Mesothelial cell of epicardium (in vitro differentiated cells): Measurements from ENCODE around the gene CEP170B. TPM values are rescaled to one million over a fixed set of nuclear protein-coding genes. Genes with fewer than 3 reads are reported as not detected.

Experiments
- DNase-seq, 2 experiments: peaks; one replicate each; pipeline ENCODE4 v3.0.0; 2021; ENCODE audit warnings: low spot score in 2 of 2; ENCODE audit not compliant: unreplicated experiment in 2 of 2
- H3K27ac Mint-ChIP-seq: 2 replicates; pipeline ENCODE4 v1.8.0; 2021; ENCODE audit warnings: mixed read lengths
- H3K27me3 Mint-ChIP-seq: 2 replicates; pipeline ENCODE4 v1.8.0; 2021; ENCODE audit warnings: low read depth, mixed read lengths
- H3K36me3 Mint-ChIP-seq: 2 replicates; pipeline ENCODE4 v1.8.0; 2021; ENCODE audit warnings: mixed read lengths
- H3K4me1 Mint-ChIP-seq: 2 replicates; pipeline ENCODE4 v1.8.0; 2021; ENCODE audit warnings: mixed read lengths
- H3K4me3 Mint-ChIP-seq: 2 replicates; pipeline ENCODE4 v1.8.0; 2021; ENCODE audit warnings: mild to moderate bottlenecking, moderate library complexity, mixed read lengths
- H3K9me3 Mint-ChIP-seq: 2 replicates; pipeline ENCODE4 v1.8.0; 2021; ENCODE audit warnings: mixed read lengths
- total RNA-seq: library from RNA; stranded (reverse); gene quantifications from 3 replicates; pipeline ENCODE4 v1.2.1, GENCODE V29; 2021
- TF ChIP-seq, protein P1 (sequence below): fragments of 200-600 bp; sonication (generic); IDR thresholded peaks from one replicate; pipeline ENCODE4 v1.5.0; 2021; ENCODE audit warnings: antibody characterized with exemption; ENCODE audit not compliant: unreplicated experiment

The CEP170B gene
- total RNA-seq, 1 donor from 2014 or later: 29.2 TPM

DNA sequence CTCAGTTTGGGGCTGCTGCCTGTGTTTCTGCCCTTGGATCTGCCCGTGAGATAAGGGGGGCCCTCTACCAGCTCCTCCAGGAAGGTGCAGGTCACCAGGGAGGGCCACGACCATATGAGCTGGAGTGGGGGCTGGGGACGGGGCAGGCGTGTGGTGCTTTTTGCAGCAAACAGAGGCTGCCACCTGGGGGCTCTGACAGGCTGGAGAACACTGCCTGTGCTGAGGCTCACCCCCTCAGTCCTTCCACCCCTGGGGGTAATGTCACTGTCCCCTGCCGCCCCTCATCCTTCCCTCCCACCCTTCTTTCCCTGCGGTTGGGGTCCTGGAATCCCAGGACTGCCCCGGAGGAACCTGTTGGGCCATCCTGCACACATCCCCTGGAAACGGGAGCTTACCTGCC, 62.8 kb downstream of the CEP170B start:
- H3K4me3 Mint-ChIP-seq: no peak overlapping the region
- H3K27ac Mint-ChIP-seq: no peak overlapping the region
- no peaks in the 10 kb centered on the region for H3K36me3 Mint-ChIP-seq
- TF ChIP-seq, protein P1, sequence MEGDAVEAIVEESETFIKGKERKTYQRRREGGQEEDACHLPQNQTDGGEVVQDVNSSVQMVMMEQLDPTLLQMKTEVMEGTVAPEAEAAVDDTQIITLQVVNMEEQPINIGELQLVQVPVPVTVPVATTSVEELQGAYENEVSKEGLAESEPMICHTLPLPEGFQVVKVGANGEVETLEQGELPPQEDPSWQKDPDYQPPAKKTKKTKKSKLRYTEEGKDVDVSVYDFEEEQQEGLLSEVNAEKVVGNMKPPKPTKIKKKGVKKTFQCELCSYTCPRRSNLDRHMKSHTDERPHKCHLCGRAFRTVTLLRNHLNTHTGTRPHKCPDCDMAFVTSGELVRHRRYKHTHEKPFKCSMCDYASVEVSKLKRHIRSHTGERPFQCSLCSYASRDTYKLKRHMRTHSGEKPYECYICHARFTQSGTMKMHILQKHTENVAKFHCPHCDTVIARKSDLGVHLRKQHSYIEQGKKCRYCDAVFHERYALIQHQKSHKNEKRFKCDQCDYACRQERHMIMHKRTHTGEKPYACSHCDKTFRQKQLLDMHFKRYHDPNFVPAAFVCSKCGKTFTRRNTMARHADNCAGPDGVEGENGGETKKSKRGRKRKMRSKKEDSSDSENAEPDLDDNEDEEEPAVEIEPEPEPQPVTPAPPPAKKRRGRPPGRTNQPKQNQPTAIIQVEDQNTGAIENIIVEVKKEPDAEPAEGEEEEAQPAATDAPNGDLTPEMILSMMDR: no peak
- peaks cover 4% of the 10 kb centered on the region for H3K9me3 Mint-ChIP-seq
- H3K4me1 Mint-ChIP-seq: peaks cover 3% of the 10 kb centered on the region
- H3K27me3 Mint-ChIP-seq: peaks cover 37% of the 10 kb centered on the region
- DNase-seq: no peak

DNA sequence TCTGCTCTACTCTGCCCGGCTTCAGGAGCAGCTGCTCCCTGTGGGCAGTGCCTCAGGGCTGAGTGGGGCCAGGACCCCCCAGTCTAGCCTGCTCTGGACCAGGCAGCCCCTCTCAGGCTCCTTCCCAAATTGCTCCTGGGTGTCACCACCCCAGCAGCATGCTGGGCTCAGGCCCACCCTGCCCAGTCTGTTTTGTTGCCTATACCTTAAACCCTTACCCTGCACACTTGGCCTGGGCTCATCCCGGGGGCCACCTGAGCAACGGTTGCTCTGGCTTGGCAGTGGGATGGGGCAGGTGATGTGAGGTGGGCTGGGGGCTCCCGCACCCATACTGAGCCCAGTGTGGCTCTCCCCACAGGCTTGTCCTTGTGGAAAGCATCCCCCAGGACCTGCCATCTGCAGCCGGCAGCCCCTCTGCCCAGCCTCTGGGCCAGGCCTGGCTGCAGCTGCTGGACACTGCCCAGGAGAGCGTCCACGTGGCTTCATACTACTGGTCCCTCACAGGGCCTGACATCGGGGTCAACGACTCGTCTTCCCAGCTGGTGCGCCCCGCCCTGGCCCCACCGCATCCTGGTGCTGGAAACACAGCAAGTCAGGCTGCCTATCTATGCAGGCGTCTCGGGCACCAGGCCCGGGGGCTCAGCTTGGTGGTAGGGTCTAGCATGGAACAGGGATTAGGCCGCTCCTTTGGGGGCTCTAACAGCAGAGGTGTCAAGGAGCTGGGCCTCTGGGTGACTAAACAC, 63.5 kb downstream of the CEP170B start:
- Mint-ChIP-seq H3K36me3 (no peaks in the 10 kb centered on the region), H3K27me3 (peaks cover 41% of the 10 kb centered on the region), H3K4me3 (no peak overlapping the region), H3K27ac (no peak overlapping the region), H3K9me3 (peaks cover 4% of the 10 kb centered on the region), H3K4me1 (peaks cover 3% of the 10 kb centered on the region)
- TF ChIP-seq, protein P1: no peak
- no peak for DNase-seq

DNA sequence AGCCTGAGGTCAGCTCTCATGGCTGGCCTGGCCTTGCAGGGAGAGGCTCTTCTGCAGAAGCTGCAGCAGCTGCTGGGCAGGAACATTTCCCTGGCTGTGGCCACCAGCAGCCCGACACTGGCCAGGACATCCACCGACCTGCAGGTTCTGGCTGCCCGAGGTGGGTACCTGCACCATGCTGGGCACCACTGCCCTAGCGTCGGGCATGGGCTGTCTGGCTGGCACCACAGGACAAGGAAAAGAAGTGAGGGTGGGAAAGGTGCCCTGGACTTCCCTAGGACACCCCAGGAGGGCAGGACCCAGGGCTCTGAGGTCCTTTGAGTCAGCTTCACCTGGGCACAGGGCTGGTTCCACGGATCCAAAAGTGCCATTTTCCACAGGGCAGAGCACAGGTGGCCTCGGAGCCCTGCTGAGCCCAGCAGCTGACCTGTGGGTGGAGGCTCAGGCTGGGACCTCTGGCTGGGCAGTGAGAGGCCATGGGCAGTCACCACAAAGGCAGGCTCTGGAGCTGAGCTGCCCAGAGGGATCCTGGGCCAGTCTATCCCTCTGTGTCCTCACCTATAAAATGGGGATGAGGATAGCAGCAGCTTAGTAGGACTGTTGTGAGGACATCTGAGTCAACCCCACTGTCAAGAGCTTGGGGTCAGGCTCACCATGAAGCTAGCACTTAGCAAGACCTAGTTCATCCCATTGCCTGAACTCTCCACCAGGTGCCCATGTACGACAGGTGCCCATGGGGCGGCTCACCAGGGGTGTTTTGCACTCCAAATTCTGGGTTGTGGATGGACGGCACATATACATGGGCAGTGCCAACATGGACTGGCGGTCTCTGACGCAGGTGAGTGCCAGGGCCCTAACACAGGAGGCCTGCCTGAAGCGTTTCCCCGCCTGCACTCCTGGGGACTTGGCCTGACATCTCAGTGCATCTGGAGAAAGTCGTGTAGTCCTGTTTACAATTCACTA, 64.5 kb downstream of the CEP170B start:
- H3K9me3 Mint-ChIP-seq: no peaks in the 10 kb centered on the region
- no peak overlapping the region for H3K4me3 Mint-ChIP-seq
- H3K27me3 Mint-ChIP-seq: peaks cover 47% of the 10 kb centered on the region
- TF ChIP-seq, protein P1: no peak
- no peak overlapping the region for H3K27ac Mint-ChIP-seq
- no peaks in the 10 kb centered on the region for H3K36me3 Mint-ChIP-seq
- H3K4me1 Mint-ChIP-seq: peaks cover 3% of the 10 kb centered on the region
- DNase-seq: no peak

DNA sequence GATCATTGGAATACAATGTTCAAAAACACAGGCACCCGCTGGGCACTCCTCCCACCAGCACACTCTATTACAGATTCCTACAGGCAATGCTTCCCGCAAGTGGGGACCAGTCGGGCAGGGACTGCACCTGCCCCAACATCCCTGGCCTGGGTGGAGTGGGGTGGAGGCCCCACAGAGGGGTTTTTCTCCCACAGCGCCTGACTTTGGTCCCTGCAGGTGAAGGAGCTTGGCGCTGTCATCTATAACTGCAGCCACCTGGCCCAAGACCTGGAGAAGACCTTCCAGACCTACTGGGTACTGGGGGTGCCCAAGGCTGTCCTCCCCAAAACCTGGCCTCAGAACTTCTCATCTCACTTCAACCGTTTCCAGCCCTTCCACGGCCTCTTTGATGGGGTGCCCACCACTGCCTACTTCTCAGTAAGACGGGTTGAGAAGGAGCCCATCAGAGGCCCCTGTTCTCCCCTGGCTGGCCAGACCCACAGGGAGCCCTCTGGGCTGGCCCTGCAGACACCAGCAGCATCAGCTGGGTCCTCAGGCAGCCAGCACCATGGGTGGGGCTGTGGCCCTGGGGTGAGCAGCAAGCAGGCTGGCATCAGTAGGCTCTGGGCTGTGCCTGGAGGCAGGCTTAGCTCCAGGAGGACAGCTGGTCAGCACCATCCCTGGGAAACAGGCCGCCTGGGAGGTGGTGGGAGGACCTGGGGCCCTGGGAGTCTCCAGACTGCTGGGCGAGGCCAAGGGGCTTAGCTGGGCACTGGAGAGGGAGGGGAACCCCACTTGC, 65.6 kb downstream of the CEP170B start:
- peaks cover 3% of the 10 kb centered on the region for H3K4me1 Mint-ChIP-seq
- no peaks in the 10 kb centered on the region for H3K36me3 Mint-ChIP-seq
- no peak for DNase-seq
- TF ChIP-seq, protein P1: no peak
- no peak overlapping the region for H3K27ac Mint-ChIP-seq
- peaks cover 59% of the 10 kb centered on the region for H3K27me3 Mint-ChIP-seq
- H3K4me3 Mint-ChIP-seq: no peak overlapping the region
- no peaks in the 10 kb centered on the region for H3K9me3 Mint-ChIP-seq

DNA sequence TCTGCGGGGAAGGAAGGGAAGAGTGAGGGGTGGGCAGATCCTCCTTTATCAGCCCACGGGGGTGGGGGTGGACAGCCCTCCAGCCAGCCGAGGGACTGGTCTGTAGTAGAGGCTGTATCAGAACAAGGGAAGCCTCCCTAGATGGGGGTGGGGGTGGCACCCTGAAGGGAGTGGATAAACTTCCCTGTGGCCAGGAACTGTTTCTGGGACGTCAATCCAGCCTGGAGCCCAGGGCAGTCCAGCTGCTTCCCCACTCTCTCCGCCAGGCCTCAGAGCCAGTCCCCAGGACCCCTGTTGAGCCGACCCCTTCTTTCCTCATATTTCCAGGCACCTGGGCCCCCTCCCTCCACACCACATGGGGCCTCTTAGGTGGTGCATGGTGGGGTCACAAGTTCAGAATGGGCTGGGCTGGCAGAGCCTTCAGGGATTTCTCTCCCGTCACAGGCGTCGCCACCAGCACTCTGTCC, 66.3 kb downstream of the CEP170B start:
- Mint-ChIP-seq H3K36me3 (no peaks in the 10 kb centered on the region), H3K4me3 (no peak overlapping the region), H3K9me3 (no peaks in the 10 kb centered on the region), H3K27me3 (peaks cover 65% of the 10 kb centered on the region), H3K4me1 (peaks cover 3% of the 10 kb centered on the region), H3K27ac (no peak overlapping the region)
- TF ChIP-seq, protein P1: no peak
- no peak for DNase-seq
